Body of pancreas (tissue), 4 donors: ENCODE results near the gene HECW1.

Source experiments
- POLR2A ChIP-seq, 3 donors: fragments of 450-650 bp; IDR thresholded peaks; one replicate each; pipeline ENCODE4 v1.6.1; 2016; ENCODE audit warnings: antibody characterized with exemption in 3 of 3, mild to moderate bottlenecking in 2 of 3
- TF ChIP-seq, protein P1 (sequence below), 7 experiments: fragments of 450-650 bp in 4 of 7; fragments of 200-600 bp in 3 of 7; sonication (generic) in 3 of 7; IDR thresholded peaks; one replicate each; pipeline ENCODE4 v1.5.1; 2016 to 2019; ENCODE audit warnings: antibody characterized with exemption in 7 of 7

DNA sequence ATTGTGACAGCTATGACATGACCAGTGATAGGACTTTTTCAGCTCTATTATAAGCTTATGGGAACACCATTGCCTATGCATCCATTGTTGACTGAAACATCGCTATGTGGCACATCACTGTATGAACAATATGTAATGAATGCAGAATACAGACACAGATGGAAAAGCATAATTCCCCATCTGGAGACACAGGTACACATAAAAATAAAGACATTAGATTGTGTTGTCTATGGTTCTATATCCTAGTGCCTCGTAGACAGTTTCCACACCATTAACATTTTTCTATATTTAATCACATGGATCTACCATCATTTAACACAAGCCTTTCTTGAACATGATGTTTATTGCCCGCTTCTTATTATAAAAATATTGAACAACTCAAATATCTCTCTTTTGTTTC lies 374.2 kb downstream of the HECW1 start:
- TF ChIP-seq, protein P1, sequence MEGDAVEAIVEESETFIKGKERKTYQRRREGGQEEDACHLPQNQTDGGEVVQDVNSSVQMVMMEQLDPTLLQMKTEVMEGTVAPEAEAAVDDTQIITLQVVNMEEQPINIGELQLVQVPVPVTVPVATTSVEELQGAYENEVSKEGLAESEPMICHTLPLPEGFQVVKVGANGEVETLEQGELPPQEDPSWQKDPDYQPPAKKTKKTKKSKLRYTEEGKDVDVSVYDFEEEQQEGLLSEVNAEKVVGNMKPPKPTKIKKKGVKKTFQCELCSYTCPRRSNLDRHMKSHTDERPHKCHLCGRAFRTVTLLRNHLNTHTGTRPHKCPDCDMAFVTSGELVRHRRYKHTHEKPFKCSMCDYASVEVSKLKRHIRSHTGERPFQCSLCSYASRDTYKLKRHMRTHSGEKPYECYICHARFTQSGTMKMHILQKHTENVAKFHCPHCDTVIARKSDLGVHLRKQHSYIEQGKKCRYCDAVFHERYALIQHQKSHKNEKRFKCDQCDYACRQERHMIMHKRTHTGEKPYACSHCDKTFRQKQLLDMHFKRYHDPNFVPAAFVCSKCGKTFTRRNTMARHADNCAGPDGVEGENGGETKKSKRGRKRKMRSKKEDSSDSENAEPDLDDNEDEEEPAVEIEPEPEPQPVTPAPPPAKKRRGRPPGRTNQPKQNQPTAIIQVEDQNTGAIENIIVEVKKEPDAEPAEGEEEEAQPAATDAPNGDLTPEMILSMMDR (IDR thresholded peaks at IDR 0.05), result no peak
- no peak for TF ChIP-seq POLR2A (IDR thresholded peaks at IDR 0.05)
